NB4 (cell line): ENCODE results near the gene CHPF.

Experiments
- CTCF ChIP-seq: IDR thresholded peaks from one replicate; pipeline ENCODE4 v1.5.1; 2012; ENCODE audit warnings: low read depth, low read length
- TF ChIP-seq, protein P1 (sequence below): IDR thresholded peaks from 2 replicates; pipeline ENCODE4 v1.6.1; 2011; ENCODE audit warnings: low read depth, low read length

GRCh38 chr2:219493086-219493485 is 50.5 kb downstream of the CHPF start:
- no peak for TF ChIP-seq CTCF
- TF ChIP-seq, protein P1, sequence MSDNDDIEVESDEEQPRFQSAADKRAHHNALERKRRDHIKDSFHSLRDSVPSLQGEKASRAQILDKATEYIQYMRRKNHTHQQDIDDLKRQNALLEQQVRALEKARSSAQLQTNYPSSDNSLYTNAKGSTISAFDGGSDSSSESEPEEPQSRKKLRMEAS, result no peak
